Neutrophil (primary cell): ENCODE data around the gene RCC2.

Source experiments
- H3K27ac ChIP-seq: fragments of 200-600 bp; sonication (generic); 2 replicates; pipeline ENCODE4 v1.5.1; 2016; ENCODE audit warnings: mild to moderate bottlenecking, moderate library complexity
- H3K27me3 ChIP-seq: fragments of 200-600 bp; sonication (generic); 2 replicates; pipeline ENCODE4 v1.6.0; 2016; ENCODE audit warnings: mild to moderate bottlenecking
- H3K36me3 ChIP-seq: fragments of 200-600 bp; sonication (generic); 2 replicates; pipeline ENCODE4 v1.5.1; 2017
- H3K4me1 ChIP-seq, 2 experiments: fragments of 200-600 bp in 1 of 2; sonication (generic) in 1 of 2; 1 replicate in 1 of 2; 2 replicates in 1 of 2; pipeline versions ENCODE4 v1.5.1 to v1.6.1; 2013 to 2016; ENCODE audit warnings: low read depth in 1 of 2, low read length in 1 of 2, mild to moderate bottlenecking in 1 of 2, moderate library complexity in 1 of 2; ENCODE audit not compliant: control insufficient read depth in 1 of 2, insufficient read depth in 1 of 2
- H3K4me3 ChIP-seq, 2 experiments: fragments of 200-600 bp in 1 of 2; sonication (generic) in 1 of 2; 1 replicate in 1 of 2; 2 replicates in 1 of 2; pipeline ENCODE4 v1.5.1; 2013 to 2016; ENCODE audit warnings: low read depth in 1 of 2, low read length in 1 of 2, mild to moderate bottlenecking in 1 of 2, moderate library complexity in 1 of 2
- H3K9me3 ChIP-seq: fragments of 200-600 bp; sonication (generic); 2 replicates; pipeline ENCODE4 v1.5.1; 2016
- CTCF ChIP-seq: fragments of 200-600 bp; sonication (generic); IDR thresholded peaks from 2 replicates; pipeline ENCODE4 v1.5.1; 2016; ENCODE audit warnings: antibody characterized with exemption

Gene RCC2

GRCh38 chr1:17392199-17392740 is 47.2 kb downstream of the RCC2 start:
- no peaks in the 10 kb centered on the region for H3K9me3 ChIP-seq
- no peak overlapping the region for H3K4me3 ChIP-seq
- TF ChIP-seq CTCF = no peak
- no peak overlapping the region for H3K27ac ChIP-seq
- peaks cover 8% of the 10 kb centered on the region for H3K27me3 ChIP-seq
- no peaks in the 10 kb centered on the region for H3K36me3 ChIP-seq
- no peaks in the 10 kb centered on the region for H3K4me1 ChIP-seq

DNA sequence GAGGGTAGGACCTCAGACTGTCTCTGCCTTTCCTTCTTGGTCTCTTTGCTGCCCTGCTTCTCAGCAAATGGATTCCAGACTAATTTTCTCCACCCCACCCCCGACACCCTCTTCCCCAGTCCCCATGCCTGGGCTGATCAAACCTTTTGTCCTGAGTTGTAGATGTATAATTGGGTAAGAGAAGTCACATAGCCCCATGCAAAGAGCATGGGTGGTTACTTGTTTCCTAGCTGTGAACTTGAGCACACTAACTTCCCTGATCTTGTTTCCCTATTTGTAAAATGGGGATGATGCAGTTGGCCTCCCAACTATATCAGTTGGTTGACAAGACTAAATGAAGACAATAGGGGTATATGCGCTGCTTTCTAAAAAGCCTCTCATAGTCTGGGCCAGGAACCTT is 58.3 kb downstream of the RCC2 start:
- Histone ChIP-seq H3K27me3 (peaks cover 16% of the 10 kb centered on the region), H3K27ac (no peak overlapping the region), H3K9me3 (no peaks in the 10 kb centered on the region), H3K4me1 (no peaks in the 10 kb centered on the region), H3K4me3 (no peak overlapping the region), H3K36me3 (no peaks in the 10 kb centered on the region)
- no peak for TF ChIP-seq CTCF

DNA sequence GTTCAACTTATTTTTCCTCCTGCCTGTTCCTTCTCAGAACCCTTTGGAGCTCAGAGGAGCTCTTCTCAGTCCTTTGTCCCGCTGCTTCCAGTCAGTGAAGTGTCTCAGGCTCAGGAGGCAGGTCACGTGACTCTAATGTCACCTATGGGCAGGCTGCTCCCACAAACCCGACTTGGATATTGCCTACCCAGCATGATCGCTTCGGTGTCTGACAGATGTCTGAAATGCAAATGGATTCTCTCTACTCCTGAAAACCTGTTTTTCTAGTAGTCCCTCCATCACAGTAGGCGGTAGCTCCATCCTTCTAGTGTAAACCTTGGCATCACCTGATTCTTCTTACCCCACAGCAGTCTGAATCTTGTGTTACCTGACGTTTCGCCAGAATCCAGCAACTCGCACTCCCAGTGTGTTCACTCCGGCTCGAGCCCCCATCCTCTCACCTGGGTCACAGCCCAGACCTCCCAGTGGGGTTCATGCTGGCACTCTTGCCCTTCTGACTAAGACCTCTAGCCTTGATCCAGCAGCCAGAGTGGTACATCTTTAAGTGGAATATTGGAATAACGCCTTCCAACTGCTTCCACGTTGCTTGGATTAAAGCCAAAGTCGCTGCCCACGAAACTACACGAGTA is 62.0 kb downstream of the RCC2 start:
- Histone ChIP-seq H3K9me3 (no peaks in the 10 kb centered on the region), H3K27me3 (peaks cover 16% of the 10 kb centered on the region), H3K27ac (no peak overlapping the region), H3K4me1 (no peaks in the 10 kb centered on the region), H3K36me3 (no peaks in the 10 kb centered on the region), H3K4me3 (no peak overlapping the region)
- no peak for TF ChIP-seq CTCF

DNA sequence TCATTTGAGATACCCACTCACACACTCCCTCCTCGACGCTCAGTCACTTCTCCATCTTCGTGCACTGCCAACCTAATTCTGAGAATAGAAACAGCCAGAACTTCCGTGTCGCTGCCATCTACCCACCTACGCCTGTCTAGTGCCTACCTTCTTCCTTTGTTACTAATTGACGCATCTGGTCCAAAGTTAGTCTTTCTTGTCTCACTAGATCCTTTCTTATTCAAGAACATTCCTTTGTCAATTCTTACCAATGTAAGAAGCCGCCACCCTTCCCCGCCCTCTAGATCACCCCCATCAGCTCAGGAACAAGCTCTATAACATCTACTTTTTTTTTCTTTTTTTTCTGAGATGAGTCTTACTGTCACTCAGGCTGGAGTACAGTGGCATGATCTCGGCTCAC is 63.8 kb downstream of the RCC2 start:
- no peak for TF ChIP-seq CTCF
- Histone ChIP-seq H3K9me3 (no peaks in the 10 kb centered on the region), H3K27me3 (peaks cover 16% of the 10 kb centered on the region), H3K4me3 (no peak overlapping the region), H3K36me3 (no peaks in the 10 kb centered on the region), H3K27ac (no peak overlapping the region), H3K4me1 (peaks cover 3 to 6% of the 10 kb centered on the region in 2 experiments)

GRCh38 chr1:17372955-17373354 is 66.5 kb downstream of the RCC2 start:
- Histone ChIP-seq H3K27me3 (peaks cover 10% of the 10 kb centered on the region), H3K9me3 (no peaks in the 10 kb centered on the region), H3K4me3 (no peak overlapping the region), H3K36me3 (no peaks in the 10 kb centered on the region), H3K27ac (no peak overlapping the region), H3K4me1 (peaks cover 3 to 6% of the 10 kb centered on the region in 2 experiments)
- TF ChIP-seq CTCF = no peak
